ENCODE data around the gene ENO3. TPM values are rescaled to one million over a fixed set of nuclear protein-coding genes. Genes with fewer than 3 reads are reported as not detected.
"Not testable (repeated sequence)": the region's sequence is repeated elsewhere in the genome, so short reads cannot be mapped to it uniquely, and the experiment has no call there.

ENO3 gene
- 22.1 TPM for polyA plus RNA-seq (2013, experiment 1 of 2; ENCODE audit: insufficient read length)
- polyA plus RNA-seq (2013, experiment 2 of 2; ENCODE audit: insufficient read length) = 67.3 TPM

DNA sequence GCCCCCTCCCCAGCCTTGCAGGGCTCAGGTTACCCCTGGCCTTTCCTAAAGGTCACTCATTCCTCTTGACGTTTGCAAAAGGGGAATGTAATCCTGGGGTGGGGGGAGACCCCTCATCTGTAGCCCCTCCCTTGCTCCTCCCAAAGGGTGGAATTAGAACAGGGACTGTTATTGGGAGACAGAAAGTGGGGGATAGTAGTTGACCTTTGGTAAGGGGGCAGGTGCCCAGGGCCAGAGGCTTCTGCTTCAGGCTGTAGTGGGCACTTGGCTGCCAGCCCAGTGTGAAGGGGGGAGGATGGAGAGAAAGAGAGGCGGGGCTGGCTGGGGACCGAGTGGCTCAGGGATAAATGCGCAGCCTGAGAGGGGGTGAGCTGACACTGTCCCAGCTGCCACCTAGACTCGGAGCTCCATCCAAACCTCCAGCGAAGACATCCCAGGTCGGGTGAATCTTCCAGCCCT, at the start of gene ENO3:
Gene ENO3 (plus strand): TSS at position 374 of the 459 bp plus-strand sequence. CDS start 711 bp downstream, outside the sequence.
- no peak for DNase-seq

DNA sequence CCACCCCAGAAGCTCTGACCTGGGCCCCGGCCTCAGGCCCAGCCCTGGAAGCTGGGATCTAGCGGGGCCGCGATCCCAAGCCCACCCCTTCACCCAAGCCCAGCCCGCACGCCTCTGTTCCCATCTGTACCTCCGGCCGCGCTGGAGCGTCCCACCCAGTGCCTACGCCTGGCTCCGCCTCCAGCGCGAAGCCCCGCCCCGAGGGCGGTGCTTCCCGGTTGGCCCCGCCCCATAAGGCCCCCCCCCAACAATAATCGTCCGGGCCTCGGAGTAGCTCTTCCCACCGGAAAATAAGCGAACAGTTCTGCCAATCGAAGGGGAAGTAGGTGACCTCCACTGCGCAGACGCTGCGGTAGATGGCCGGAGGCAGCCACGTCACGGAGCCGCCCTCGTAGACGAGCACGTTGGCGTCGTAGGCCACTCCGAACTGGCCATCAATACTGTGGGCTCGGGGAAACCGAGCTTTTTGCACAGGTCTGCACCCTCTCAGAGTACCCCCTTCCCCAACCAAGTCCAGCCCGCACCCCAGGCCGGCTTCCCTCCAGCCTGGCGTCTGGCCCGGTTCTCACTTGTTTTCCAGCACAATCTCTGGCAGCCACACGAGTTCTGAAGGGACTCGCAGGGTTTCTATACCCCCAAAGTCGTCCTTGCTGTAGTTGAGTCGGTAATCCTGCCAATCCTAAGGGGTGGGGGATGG, 49.1 kb upstream of the ENO3 start:
- DNase-seq = no peak

DNA sequence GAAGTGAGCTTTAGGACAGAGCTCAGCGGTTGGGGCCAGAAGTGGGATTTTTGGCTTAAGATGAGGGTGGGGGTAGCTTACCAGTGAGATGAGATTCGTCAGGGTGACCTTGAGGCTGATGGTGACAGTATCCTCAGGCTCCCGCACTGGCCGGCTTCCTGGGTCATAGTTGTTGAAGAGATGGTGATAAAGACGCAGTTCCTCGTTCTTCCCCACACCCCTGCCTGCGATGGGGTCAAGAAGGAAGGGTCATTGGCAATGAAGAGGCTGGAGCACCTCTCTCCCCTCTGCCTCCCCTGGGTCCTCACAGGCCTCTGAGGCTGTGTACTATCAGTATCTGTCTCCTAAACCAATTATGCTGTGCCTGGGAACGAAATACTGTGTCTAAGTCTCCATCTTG, 48.4 kb upstream of the ENO3 start:
- DNase-seq = no peak

DNA sequence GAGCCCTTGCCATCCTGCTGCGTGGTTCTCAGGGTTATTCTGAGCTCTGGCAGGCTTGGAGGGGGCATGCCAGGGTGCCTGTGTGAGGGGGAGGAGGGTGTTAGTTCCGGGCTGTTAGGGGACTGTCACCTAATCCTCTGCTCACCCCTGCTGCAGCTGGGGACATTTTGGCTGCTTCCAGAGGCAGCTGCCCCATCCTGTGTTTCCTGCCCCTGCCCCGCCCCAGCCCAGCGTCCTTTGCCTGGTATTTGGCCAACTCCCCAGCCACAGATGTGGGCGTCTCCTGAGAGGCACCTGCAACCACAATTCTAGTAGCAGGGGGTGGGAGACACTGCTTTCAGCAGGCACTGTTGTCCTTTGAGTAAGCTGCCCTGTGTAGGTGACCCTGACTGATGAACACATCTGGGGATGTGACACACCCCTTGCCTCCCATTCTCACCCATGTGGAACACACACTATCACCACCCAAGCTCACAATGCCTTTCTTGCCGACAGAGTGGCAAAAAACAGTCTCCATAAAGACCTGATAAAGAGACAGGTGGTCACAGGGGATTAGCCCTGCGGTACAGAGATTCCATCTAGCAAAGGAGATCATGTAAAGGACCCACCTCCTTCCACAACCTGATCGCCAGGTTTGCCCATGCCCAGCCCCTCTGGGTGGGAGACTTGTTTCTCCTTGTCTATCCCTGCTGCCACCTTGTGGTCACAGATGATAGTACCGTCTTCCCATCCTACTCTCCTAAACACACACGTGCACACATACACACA, 47.7 kb upstream of the ENO3 start, which contains the start of gene CHRNE:
Gene CHRNE (minus strand): TSS at position 48 of the 768 bp plus-strand sequence. CDS start 35 bp downstream, at position 13.
- peak; percentile 65 for DNase-seq

DNA sequence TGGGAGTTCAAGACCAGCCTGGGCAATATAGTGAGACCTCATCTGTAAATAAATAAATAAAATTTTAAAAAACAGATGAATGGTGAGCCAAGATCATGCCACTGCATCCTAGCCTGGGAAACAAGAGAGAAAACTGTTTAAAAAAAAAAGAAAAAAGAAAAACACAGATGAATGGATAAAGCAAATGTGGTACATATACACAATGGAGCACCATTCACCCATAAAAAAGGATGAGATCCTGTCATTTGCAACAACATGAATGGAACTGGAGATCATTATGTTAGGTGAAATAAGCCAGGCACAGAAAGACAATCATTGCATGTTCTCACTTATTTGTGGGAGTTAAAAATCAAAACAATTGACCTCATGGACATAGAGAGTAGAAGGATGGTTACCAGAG, 44.3 kb upstream of the ENO3 start:
- not testable (repeated sequence) for DNase-seq

DNA sequence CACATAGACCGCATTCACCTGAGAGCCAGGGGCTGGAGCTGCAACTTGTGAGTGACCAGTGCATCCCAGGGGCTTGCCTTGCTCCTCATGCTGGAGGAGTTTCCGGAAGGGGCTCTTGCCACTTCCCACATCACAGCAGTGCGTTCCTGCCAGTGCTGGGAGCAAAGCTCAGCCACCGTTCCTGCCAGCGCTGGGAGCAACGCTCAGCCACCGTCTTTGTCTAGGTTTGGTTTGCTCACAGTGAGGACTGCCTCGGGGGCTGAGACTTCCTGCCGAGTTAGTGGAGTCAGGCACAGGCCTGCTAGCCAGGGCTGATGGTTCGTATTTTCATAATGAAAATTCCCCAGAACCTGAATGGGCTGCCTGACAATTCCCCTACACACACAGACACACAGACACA, 42.6 kb upstream of the ENO3 start:
- peak; percentile 18 for DNase-seq

DNA sequence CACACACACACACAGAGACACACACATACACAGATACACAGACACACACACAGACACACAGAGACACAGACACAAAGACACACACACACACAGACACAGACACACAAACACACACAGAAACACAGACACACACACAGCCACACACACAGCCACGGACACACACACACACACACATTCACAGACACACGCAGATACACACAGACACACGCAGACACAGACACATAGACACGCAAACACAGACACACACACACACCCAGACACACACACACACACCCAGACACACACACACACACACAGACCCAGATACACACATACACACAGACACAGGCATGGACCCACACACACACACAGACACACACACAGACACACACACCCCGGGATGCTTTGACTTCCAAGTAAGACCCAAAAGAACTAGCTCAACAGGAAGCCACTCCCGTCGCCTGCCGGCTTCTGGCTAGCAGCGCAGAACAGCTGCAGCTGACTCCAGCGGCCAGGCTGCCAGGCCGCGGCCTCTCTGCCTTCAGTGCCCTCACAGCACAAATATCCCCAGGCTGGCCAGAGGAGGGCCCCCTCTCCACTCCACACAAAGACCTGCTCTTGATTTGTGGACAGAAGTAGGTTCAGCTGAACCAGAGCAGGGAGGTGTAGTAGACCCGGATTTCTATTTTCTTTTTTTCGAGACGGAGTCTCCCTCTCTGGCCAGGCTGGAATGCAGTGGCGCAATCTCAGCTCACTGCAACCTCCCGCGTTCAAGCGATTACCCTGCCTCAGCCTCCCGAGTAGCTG, 42.0 kb upstream of the ENO3 start:
- DNase-seq = peak; percentile 91

DNA sequence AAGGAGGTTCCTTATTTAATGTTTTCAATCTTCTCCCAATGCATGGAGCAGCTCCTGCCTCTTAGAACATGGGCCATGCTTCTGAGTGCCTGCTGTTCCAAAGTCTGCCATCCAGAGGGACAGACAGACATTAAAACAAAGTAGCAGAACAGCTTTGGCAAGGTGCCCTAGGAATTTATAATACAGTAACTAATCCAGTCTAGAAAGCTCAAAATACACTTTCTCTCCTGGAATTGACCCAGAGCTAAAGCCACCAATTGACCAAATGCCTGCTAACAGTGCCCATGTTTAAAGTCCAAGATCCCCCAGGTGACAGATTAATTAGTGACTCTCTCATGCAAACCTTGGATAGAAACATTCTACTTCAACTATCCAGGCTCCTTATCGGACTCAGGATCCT, 36.9 kb upstream of the ENO3 start:
- peak; percentile 31 for DNase-seq

DNA sequence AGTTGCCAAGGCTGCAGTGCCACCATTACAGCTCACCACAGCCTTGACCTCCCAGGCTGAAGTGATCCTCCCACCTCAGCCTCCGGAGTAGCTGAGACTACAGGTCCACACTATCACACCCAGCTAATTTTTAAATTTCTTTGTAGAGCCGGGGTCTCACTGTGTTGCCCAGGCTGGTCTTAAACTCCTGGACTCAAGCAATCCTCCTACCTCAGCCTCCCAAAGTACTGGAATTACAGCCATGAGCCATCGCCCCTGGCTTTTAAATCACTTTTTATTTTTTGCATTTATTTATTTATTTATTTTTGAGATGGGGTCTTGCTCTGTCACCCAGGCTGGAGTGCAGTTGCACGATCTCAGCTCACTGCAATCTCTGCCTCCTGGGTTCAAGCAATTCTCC, 36.4 kb upstream of the ENO3 start:
- DNase-seq = not testable (repeated sequence)

DNA sequence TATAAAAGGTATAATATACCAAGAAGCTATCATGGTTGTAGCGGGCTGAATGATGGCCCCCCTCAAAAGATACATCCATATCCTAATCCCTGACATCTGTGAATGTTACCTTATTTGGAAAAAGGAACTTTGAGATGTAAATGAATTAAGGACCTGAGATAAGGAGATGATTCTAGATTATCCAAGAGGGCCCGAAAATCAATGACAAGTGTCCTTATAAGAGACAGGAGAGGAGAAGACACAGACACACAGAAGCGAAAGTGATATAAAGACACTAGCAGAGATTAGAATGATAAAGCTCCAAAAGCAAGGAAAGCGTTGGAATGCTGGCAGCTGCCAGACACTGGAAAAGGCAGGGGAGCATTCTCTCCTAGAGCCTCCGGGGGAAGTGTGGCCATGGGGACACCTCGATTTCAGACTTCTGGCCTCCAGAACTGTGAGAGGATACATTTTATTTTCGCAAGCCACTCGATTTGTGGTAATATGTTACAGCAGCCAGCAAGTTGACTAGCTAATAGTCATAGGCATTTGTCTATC, 31.3 kb upstream of the ENO3 start:
- no peak for DNase-seq

DNA sequence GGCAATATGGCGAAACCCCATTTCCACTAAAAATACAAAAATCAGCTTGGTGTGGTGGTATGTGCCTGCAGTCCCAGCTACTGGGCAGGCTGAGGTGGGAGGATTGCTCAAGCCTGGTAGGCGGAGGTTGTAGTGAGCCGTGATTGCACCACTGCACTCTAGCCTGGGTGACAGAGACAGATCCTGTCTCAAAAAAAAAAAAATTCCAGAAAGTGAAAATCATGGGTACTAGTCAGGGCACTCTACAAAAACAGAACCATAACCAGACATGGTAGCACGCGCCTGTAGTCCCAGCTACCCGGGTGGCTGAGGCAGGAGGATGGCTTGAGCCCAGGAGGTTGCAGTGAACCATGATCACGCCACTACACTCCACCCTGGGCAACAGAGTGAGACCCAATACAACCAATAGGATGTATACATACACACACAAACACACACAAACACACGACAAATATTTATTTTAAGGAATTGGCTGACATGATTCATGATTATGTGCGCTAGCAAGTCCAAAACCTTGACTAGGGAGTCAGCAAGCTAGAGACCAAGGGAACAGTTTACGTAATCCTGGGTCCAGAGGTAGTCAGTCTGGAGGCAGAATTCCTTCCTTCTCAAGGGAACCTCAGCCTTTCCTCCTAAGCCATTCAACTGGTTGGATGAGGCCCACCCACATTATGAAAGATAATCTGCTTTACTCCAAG, 30.4 kb upstream of the ENO3 start:
- no peak for DNase-seq

DNA sequence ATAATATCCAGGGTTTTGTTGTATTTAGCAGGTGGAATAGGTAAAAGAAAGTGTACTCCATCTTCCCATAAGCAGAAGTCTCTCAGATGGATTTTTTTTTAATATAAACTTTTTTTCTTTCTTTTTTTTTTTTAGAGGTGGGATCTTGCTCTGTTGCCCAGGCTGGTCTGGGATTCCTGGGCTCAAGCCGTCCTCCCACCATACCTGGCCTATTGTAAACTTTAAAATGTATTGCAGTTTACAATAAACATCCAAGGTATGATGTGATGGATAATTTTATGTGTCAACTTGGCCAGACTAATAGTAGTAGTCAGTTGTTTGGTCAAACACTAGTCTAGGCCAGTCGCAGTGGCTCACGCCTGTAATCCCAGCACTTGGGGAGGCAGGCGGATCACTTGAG, 29.6 kb upstream of the ENO3 start:
- no peak for DNase-seq

DNA sequence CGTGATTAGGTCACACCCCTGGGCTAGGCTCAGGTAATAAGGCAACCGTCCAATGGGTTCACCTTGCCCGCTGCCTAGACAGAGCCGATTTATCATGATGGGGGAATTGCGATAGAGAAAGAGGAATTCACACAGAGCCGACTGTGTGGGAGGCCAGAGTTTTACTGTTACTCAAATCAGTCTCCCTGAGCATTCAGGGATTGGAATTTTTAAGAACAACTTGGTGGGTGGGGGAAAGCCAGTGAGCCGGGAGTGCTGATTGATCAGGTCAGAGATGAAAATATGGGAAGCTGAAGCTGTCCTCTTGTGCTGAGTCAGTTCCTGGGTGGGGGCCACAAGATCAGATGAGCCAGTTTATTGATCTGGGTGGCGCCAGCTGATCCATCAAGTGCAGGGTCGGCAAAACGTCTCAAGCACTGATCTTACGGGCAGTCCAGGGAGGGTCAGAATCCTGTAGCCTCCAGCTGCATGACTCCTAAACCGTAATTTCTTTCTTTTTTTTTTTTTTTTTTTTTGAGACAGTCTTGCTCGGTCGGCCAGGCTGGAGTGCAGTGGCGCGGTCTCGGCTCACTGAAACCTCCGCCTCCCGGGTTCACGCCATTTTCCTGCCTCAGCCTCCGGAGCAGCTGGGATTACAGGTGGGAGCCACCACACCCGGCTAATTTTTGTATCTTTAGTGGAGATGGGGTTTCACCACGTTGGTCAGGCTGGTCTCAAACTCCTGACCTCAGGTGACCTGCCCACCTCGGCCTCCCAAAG, 24.2 kb upstream of the ENO3 start:
- not testable (repeated sequence) for DNase-seq

DNA sequence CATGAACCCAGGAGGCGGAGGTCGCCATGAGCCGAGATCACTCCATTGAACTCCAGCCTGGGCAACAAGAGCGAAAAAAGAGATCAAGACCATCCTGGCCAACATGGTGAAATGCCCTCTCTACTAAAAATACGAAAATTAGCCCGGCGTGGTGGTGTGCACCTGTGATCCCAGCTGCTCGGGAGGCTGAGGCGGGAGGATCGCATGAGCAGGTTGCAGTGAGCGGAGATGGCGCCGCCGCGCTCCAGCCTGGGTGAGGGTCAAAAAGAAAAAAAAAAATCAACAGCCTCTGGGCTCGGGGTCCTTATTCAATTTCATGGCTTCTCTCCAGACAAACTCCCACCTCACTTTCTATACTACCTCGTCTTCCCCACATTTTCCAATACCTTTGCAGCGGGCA, 22.0 kb upstream of the ENO3 start:
- DNase-seq = no peak

DNA sequence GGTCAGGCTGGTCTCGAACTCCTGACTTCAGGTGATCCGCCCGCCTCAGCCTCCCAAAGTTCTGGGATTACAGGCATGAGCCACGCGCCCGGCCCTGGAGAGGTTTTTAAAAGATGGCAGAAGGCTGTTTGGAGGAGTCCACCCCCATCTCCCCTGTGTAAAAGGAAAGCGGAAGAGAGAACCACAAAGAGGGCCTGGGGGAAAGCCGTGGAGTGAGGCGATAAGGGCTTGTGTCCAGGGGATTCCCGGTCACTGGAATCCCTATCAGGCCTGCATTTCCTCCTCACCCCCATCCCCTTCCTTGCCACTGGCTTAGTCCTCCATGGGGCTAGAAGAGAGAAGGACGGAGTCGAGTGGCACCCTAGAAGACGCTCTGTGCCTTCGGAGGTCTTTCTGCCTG, 19.0 kb upstream of the ENO3 start, which contains the start of gene GP1BA:
Gene GP1BA (plus strand): TSS at position 315 of the 400 bp plus-strand sequence. CDS start 328 bp downstream, outside the sequence.
- DNase-seq = no peak

DNA sequence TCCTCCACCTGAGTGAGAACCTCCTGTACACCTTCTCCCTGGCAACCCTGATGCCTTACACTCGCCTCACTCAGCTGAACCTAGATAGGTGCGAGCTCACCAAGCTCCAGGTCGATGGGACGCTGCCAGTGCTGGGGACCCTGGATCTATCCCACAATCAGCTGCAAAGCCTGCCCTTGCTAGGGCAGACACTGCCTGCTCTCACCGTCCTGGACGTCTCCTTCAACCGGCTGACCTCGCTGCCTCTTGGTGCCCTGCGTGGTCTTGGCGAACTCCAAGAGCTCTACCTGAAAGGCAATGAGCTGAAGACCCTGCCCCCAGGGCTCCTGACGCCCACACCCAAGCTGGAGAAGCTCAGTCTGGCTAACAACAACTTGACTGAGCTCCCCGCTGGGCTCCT, 18.2 kb upstream of the ENO3 start:
- DNase-seq = no peak

DNA sequence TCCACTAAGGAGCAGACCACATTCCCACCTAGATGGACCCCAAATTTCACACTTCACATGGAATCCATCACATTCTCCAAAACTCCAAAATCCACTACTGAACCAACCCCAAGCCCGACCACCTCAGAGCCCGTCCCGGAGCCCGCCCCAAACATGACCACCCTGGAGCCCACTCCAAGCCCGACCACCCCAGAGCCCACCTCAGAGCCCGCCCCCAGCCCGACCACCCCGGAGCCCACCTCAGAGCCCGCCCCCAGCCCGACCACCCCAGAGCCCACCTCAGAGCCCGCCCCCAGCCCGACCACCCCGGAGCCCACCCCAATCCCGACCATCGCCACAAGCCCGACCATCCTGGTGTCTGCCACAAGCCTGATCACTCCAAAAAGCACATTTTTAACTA, 17.3 kb upstream of the ENO3 start:
- no peak for DNase-seq

DNA sequence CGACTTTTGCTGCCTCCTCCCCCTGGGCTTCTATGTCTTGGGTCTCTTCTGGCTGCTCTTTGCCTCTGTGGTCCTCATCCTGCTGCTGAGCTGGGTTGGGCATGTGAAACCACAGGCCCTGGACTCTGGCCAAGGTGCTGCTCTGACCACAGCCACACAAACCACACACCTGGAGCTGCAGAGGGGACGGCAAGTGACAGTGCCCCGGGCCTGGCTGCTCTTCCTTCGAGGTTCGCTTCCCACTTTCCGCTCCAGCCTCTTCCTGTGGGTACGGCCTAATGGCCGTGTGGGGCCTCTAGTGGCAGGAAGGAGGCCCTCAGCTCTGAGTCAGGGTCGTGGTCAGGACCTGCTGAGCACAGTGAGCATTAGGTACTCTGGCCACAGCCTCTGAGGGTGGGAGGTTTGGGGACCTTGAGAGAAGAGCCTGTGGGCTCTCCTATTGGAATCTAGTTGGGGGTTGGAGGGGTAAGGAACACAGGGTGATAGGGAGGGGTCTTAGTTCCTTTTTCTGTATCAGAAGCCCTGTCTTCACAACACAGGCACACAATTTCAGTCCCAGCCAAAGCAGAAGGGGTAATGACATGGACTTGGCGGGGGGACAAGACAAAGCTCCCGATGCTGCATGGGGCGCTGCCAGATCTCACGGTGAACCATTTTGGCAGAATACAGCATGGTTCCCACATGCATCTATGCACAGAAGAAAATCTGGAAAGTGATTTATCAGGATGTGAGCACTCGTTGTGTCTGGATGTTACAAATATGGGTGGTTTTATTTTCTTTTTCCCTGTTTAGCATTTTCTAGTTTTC, 16.5 kb upstream of the ENO3 start:
- peak; percentile 53 for DNase-seq

DNA sequence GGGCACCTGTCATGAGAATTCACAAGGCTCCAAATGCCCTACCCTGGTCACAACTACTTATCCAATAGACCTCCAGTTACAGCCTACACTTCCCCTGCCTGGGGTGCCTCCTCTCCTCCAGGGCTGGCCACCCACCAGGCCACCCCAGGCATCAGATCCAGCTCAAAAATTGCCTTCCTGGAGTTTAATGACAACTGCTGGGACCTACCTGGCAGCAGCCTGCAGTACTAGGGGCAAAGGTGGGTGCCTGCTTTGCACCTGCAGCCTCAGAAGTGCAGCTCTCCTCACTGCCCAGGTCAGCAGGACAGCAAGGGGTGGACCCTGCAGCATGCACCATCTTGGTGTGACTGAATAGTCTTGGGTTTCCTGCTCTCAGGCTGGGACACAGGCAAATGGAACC, 15.3 kb upstream of the ENO3 start:
- DNase-seq = no peak

DNA sequence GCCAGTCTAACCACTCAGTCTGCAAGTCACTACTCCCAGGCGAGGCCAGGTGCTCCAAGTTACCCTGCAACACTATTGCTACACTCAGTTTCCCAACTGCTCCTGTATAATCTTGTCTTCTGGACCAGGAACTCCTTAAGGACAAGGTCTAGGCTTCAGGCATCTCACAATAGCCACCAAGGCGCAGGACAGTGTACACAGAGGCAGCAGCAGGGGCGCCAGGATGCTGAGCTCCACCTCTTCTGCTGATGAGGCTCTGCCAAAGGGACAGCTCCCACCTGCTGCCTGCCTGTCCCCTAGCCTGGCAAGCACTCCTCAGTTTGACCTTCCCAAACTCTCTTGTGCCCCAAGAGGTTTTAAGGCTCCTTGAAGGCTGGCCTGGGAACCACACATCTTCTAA, 14.5 kb upstream of the ENO3 start:
- no peak for DNase-seq

All from fibroblast of skin of scalp (primary cell).